Measurements from ENCODE around the gene IFNW1.

IFNW1 gene

GRCh38 chr9:21102305-21102704 lies 39.3 kb downstream of the IFNW1 start:
- H3K4me3 ChIP-seq (ENCODE audit: low read depth, low read length) = no peak overlapping the region
- H3K36me3 ChIP-seq (ENCODE audit: control insufficient read depth, insufficient read depth, low read length) = no peaks in the 10 kb centered on the region
- H3K27me3 ChIP-seq (ENCODE audit: control insufficient read depth, insufficient read depth, low read length) = no peaks in the 10 kb centered on the region
- H3K4me1 ChIP-seq (ENCODE audit: control insufficient read depth, insufficient read depth, low read length) = no peaks in the 10 kb centered on the region
- H3K9ac ChIP-seq (ENCODE audit: low read depth, low read length) = no peak overlapping the region
- no peaks in the 10 kb centered on the region for H3K9me3 ChIP-seq (ENCODE audit: control insufficient read depth, insufficient read depth, low read length)

- no peaks in the 10 kb centered on the region for H3K36me3 ChIP-seq (ENCODE audit: control insufficient read depth, insufficient read depth, low read length)
- no peaks in the 10 kb centered on the region for H3K9me3 ChIP-seq (ENCODE audit: control insufficient read depth, insufficient read depth, low read length)
- no peaks in the 10 kb centered on the region for H3K27me3 ChIP-seq (ENCODE audit: control insufficient read depth, insufficient read depth, low read length)
- H3K4me1 ChIP-seq (ENCODE audit: control insufficient read depth, insufficient read depth, low read length) = peaks cover 3% of the 10 kb centered on the region
- H3K9ac ChIP-seq (ENCODE audit: low read depth, low read length) = no peak overlapping the region
- no peak overlapping the region for H3K4me3 ChIP-seq (ENCODE audit: low read depth, low read length)
Measured at GRCh38 chr9:21097817-21098216, 43.8 kb downstream of the IFNW1 start.

GRCh38 chr9:21096901-21097255 lies 44.8 kb downstream of the IFNW1 start:
- H3K4me3 ChIP-seq (ENCODE audit: low read depth, low read length) = no peak overlapping the region
- no peaks in the 10 kb centered on the region for H3K36me3 ChIP-seq (ENCODE audit: control insufficient read depth, insufficient read depth, low read length)
- no peaks in the 10 kb centered on the region for H3K27me3 ChIP-seq (ENCODE audit: control insufficient read depth, insufficient read depth, low read length)
- H3K4me1 ChIP-seq (ENCODE audit: control insufficient read depth, insufficient read depth, low read length) = peaks cover 3% of the 10 kb centered on the region
- no peak overlapping the region for H3K9ac ChIP-seq (ENCODE audit: low read depth, low read length)
- H3K9me3 ChIP-seq (ENCODE audit: control insufficient read depth, insufficient read depth, low read length) = no peaks in the 10 kb centered on the region

- Histone ChIP-seq H3K27me3 (ENCODE audit: control insufficient read depth, insufficient read depth, low read length) (no peaks in the 10 kb centered on the region), H3K9ac (ENCODE audit: low read depth, low read length) (no peak overlapping the region), H3K36me3 (ENCODE audit: control insufficient read depth, insufficient read depth, low read length) (no peaks in the 10 kb centered on the region), H3K4me3 (ENCODE audit: low read depth, low read length) (no peak overlapping the region), H3K9me3 (ENCODE audit: control insufficient read depth, insufficient read depth, low read length) (no peaks in the 10 kb centered on the region), H3K4me1 (ENCODE audit: control insufficient read depth, insufficient read depth, low read length) (peaks cover 3% of the 10 kb centered on the region)
Measured at GRCh38 chr9:21096172-21096900, 45.3 kb downstream of the IFNW1 start.

- Histone ChIP-seq H3K27me3 (ENCODE audit: control insufficient read depth, insufficient read depth, low read length) (no peaks in the 10 kb centered on the region), H3K9me3 (ENCODE audit: control insufficient read depth, insufficient read depth, low read length) (no peaks in the 10 kb centered on the region), H3K36me3 (ENCODE audit: control insufficient read depth, insufficient read depth, low read length) (no peaks in the 10 kb centered on the region), H3K4me1 (ENCODE audit: control insufficient read depth, insufficient read depth, low read length) (peaks cover 3% of the 10 kb centered on the region), H3K4me3 (ENCODE audit: low read depth, low read length) (no peak overlapping the region), H3K9ac (ENCODE audit: low read depth, low read length) (no peak overlapping the region)
Measured at GRCh38 chr9:21095561-21095960, 46.1 kb downstream of the IFNW1 start.
